Fibroblast of pulmonary artery (primary cell): ENCODE measurements around the gene MAP4K5.

ENCODE experiments used
- DNase-seq: peaks from one replicate; pipeline ENCODE4 v3.0.0-alpha.2; 2010; ENCODE audit warnings: low read depth
- H3K4me3 ChIP-seq: replicated peaks from 2 replicates; pipeline ENCODE4 v1.5.1; 2011; ENCODE audit warnings: low read depth, mild to moderate bottlenecking, control low read depth, low read length, moderate library complexity
- CTCF ChIP-seq: IDR thresholded peaks from 2 replicates; pipeline ENCODE4 v1.5.1; 2011; ENCODE audit warnings: mild to moderate bottlenecking, control low read depth, low read length, inconsistent platforms; ENCODE audit errors: missing control alignments

MAP4K5 gene

GRCh38 chr14:50373959-50374358, 158.4 kb downstream of the MAP4K5 start:
- no peak for DNase-seq
- TF ChIP-seq CTCF: no peak

DNA sequence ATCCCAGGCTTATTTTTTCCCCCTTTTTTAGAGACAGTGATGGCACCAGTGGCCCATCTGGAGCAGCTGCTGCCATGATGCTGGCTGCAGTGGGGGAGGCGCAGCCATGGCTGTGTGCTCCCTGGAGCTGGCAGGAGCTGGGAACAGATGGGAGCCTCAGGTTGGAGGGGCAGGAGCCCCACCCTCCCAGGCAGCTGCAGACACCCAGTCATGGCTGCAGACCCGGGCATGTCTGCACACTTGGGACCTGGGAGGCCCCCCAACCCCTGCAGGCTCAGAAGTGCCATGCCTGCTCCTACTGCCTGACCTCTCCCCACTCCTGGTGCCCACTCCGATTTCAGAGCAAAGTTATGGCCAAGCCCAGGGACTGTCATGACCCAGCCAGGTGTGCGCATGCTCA, 160.8 kb downstream of the MAP4K5 start:
- no peak for DNase-seq
- no peak for TF ChIP-seq CTCF
- no peak overlapping the region for H3K4me3 ChIP-seq

More at GRCh38 chr14:50373959-50374358, 158.4 kb downstream of the MAP4K5 start:
- H3K4me3 ChIP-seq: no peak overlapping the region
